ENCODE measurements around the gene BACH1. TPM values are rescaled to one million over a fixed set of nuclear protein-coding genes. Genes with fewer than 3 reads are reported as not detected.

Gene BACH1
- total RNA-seq, 2 experiments from 2014 or later = 27.3 to 28.2 TPM

DNA sequence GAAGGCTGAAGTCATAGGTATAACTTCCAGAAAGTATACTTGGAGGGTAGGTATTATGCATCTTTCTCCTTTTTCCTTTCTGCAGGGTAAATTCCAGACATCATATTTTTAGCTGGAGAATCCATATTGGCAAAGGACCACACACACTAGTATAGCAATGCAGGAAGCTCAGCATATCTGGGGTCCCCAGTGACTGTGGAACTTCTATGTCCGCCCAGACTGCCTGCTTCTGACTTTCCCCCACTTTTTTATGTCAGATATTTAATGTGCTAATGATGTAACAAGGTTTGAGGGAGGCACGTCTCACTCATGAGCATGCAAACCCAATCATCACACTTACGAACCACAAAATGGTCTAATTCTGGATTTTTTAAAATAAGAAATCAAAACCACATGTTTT, 90.4 kb downstream of the BACH1 start:
- intact Hi-C loops (cut with micrococcal nuclease) = no loop called here
- H3K4me3 Mint-ChIP-seq = no peak overlapping the region
- POLR2A ChIA-PET = no interaction called here
- H3K27me3 Mint-ChIP-seq = no peaks in the 10 kb centered on the region
- ATAC-seq (no peak), DNase-seq (no peak)
- no peaks in the 10 kb centered on the region for H3K9me3 Mint-ChIP-seq
- no peak overlapping the region for H3K27ac Mint-ChIP-seq
- H3K4me1 Mint-ChIP-seq (ENCODE audit: low read depth) = no peaks in the 10 kb centered on the region
- CTCF ChIA-PET = no interaction called here
- peaks cover 5% of the 10 kb centered on the region for H3K36me3 Mint-ChIP-seq (ENCODE audit: low read depth)
- TF ChIP-seq, protein P1, sequence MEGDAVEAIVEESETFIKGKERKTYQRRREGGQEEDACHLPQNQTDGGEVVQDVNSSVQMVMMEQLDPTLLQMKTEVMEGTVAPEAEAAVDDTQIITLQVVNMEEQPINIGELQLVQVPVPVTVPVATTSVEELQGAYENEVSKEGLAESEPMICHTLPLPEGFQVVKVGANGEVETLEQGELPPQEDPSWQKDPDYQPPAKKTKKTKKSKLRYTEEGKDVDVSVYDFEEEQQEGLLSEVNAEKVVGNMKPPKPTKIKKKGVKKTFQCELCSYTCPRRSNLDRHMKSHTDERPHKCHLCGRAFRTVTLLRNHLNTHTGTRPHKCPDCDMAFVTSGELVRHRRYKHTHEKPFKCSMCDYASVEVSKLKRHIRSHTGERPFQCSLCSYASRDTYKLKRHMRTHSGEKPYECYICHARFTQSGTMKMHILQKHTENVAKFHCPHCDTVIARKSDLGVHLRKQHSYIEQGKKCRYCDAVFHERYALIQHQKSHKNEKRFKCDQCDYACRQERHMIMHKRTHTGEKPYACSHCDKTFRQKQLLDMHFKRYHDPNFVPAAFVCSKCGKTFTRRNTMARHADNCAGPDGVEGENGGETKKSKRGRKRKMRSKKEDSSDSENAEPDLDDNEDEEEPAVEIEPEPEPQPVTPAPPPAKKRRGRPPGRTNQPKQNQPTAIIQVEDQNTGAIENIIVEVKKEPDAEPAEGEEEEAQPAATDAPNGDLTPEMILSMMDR (IDR thresholded peaks at IDR 0.05) = no peak

DNA sequence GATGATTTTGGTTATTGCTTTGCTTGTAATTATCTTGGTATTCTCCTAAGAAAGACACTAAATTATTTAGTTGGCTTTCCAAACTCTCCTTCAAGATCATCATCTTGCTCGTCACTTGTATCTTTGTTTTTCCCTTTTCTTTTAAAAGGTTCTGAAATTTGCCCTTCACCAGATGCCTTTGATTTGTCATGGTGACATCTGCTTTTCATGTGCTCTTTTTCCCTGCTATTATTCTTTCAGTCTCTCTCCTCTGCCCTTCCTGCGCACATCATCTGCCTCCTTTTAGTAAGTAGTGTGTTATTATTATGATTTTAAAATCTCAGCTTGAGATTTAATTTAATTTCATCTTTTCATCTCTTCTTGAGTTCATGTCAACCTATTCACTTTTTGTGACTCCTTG, 92.1 kb downstream of the BACH1 start:
- H3K27me3 Mint-ChIP-seq = no peaks in the 10 kb centered on the region
- ATAC-seq = no peak
- no peak overlapping the region for H3K4me3 Mint-ChIP-seq
- no peak overlapping the region for H3K27ac Mint-ChIP-seq
- TF ChIP-seq, protein P1 (IDR thresholded peaks at IDR 0.05) = no peak
- no peak for DNase-seq
- CTCF ChIA-PET = no interaction called here
- H3K4me1 Mint-ChIP-seq (ENCODE audit: low read depth) = no peaks in the 10 kb centered on the region
- H3K9me3 Mint-ChIP-seq = no peaks in the 10 kb centered on the region
- peaks cover 5% of the 10 kb centered on the region for H3K36me3 Mint-ChIP-seq (ENCODE audit: low read depth)
- POLR2A ChIA-PET = no interaction called here
- intact Hi-C loops (cut with micrococcal nuclease) = no loop called here

DNA sequence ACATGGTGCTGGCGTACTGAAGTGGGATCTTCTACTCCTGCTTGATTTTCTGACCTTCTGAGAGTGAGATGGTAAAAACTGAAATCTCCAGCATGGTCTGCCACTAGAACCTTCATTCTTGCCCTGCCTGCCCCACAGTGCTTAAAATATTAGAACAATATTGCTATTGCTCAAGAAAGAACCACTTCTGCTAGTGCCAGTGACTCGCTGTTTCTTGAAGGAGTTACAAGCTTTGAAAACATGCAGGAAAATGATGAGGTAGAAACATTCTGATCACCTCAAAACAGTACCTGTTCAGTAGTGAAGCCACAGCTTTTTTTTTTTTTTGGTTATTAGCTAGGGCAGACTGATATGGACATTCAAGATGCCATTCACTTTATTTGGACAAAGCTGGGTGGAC, 95.3 kb downstream of the BACH1 start:
- H3K4me1 Mint-ChIP-seq (ENCODE audit: low read depth) = no peaks in the 10 kb centered on the region
- ATAC-seq (no peak), DNase-seq (no peak)
- H3K4me3 Mint-ChIP-seq = no peak overlapping the region
- ChIA-PET CTCF (interaction anchor here (0.8 to 1.2 kb wide), 3 partner anchors 14 to 230 kb away, joined by 3 read pairs; no protein-coding TSS in a partner anchor), POLR2A (no interaction called here)
- no peak overlapping the region for H3K27ac Mint-ChIP-seq
- TF ChIP-seq, protein P1 (IDR thresholded peaks at IDR 0.05) = no peak
- peaks cover 6% of the 10 kb centered on the region for H3K9me3 Mint-ChIP-seq
- H3K27me3 Mint-ChIP-seq = no peaks in the 10 kb centered on the region
- intact Hi-C loops (cut with micrococcal nuclease) = no loop called here
- peaks cover 17% of the 10 kb centered on the region for H3K36me3 Mint-ChIP-seq (ENCODE audit: low read depth)

Other genes with a start within 250 kb of the BACH1 start
- 100 to 1,000 TPM; 474 to 489 TPM for gene CCT8, start 225.3 kb upstream of the BACH1 start, total RNA-seq
- gene MAP3K7CL, start 168.3 kb upstream of the BACH1 start, total RNA-seq = 1 to 10 TPM; 3.2 to 4.7 TPM